HL-60 (cell line): ENCODE results near the gene KCNK16.

Experiments used
- POLR2AphosphoS5 ChIP-seq: IDR thresholded peaks from 2 replicates; pipeline ENCODE4 v1.6.1; 2012; ENCODE audit warnings: low read depth
- SPI1 ChIP-seq: IDR thresholded peaks from 2 replicates; pipeline ENCODE4 v1.6.1; 2012; ENCODE audit warnings: low read depth, mild to moderate bottlenecking, borderline replicate concordance
- TF ChIP-seq, protein P1 (sequence below): IDR thresholded peaks from one replicate; pipeline ENCODE4 v1.5.1; 2011; ENCODE audit warnings: low read length, control low read depth, inconsistent platforms; ENCODE audit not compliant: insufficient read depth
- TF ChIP-seq, protein P2 (sequence below): IDR thresholded peaks from 2 replicates; pipeline ENCODE4 v1.6.1; 2012; ENCODE audit warnings: low read depth; ENCODE audit not compliant: insufficient replicate concordance

DNA sequence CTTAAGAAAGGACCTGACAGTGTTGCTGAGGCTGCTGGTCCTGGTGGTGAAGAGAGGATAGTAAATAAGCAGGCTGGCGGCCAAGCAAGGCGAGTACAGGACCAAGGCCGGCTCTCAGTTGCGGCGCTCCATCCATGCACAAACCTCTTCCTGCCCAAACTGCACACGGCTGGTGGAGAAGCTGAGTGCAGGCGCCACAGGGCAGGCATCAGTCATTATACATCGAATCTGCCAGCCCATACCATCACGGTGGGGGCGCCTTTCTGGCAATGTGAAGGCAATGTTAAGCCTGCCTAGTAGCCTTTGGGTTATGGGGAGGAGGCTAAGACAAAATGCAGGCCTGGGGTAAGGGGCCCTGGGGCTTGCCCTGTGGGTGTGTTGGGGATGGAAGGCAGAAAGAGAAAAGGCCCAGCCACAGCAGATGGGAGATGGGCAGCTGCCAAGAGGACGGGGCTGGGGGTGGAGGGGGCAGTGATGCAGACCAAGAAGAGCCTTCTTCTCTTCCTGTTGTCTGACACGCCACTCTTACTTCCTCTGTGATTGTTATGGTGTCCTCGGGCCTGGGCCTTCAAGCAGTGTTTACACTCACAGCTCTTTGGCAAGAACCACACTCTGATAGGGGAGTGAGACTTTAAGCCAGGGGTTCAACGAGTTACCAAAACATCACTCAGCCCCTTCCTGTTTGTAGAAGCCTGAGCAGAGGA, 20.3 kb upstream of the KCNK16 start:
- TF ChIP-seq, protein P1, sequence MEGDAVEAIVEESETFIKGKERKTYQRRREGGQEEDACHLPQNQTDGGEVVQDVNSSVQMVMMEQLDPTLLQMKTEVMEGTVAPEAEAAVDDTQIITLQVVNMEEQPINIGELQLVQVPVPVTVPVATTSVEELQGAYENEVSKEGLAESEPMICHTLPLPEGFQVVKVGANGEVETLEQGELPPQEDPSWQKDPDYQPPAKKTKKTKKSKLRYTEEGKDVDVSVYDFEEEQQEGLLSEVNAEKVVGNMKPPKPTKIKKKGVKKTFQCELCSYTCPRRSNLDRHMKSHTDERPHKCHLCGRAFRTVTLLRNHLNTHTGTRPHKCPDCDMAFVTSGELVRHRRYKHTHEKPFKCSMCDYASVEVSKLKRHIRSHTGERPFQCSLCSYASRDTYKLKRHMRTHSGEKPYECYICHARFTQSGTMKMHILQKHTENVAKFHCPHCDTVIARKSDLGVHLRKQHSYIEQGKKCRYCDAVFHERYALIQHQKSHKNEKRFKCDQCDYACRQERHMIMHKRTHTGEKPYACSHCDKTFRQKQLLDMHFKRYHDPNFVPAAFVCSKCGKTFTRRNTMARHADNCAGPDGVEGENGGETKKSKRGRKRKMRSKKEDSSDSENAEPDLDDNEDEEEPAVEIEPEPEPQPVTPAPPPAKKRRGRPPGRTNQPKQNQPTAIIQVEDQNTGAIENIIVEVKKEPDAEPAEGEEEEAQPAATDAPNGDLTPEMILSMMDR = no peak
- TF ChIP-seq, protein P2, sequence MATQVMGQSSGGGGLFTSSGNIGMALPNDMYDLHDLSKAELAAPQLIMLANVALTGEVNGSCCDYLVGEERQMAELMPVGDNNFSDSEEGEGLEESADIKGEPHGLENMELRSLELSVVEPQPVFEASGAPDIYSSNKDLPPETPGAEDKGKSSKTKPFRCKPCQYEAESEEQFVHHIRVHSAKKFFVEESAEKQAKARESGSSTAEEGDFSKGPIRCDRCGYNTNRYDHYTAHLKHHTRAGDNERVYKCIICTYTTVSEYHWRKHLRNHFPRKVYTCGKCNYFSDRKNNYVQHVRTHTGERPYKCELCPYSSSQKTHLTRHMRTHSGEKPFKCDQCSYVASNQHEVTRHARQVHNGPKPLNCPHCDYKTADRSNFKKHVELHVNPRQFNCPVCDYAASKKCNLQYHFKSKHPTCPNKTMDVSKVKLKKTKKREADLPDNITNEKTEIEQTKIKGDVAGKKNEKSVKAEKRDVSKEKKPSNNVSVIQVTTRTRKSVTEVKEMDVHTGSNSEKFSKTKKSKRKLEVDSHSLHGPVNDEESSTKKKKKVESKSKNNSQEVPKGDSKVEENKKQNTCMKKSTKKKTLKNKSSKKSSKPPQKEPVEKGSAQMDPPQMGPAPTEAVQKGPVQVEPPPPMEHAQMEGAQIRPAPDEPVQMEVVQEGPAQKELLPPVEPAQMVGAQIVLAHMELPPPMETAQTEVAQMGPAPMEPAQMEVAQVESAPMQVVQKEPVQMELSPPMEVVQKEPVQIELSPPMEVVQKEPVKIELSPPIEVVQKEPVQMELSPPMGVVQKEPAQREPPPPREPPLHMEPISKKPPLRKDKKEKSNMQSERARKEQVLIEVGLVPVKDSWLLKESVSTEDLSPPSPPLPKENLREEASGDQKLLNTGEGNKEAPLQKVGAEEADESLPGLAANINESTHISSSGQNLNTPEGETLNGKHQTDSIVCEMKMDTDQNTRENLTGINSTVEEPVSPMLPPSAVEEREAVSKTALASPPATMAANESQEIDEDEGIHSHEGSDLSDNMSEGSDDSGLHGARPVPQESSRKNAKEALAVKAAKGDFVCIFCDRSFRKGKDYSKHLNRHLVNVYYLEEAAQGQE = no peak
- TF ChIP-seq POLR2AphosphoS5 (no peak), SPI1 (no peak)
